WTC11 (cell line): ENCODE data around the gene GNAO1. TPM values are rescaled to one million over a fixed set of nuclear protein-coding genes. Genes with fewer than 3 reads are reported as not detected.

Experiments
- ATAC-seq: fragments of 200-7000 bp; cut with Tn5 transposase; 2 replicates; pipeline ENCODE4 v1.10.0; 2021; ENCODE audit warnings: mild to moderate bottlenecking, moderate library complexity
- CTCF ChIA-PET: fragments of 300-600 bp; sonication (Branson Sonifier 250); formaldehyde crosslinking; loops from one replicate; lab custom pipeline; 2021; ENCODE audit warnings: antibody characterized with exemption; lab: Charles Lee
- POLR2A ChIA-PET: fragments of 350-600 bp; sonication (Branson Sonifier 250); formaldehyde crosslinking; loops from one replicate; lab custom pipeline; 2021; ENCODE audit warnings: antibody characterized with exemption; lab: Charles Lee
- DNase-seq: peaks from one replicate; pipeline ENCODE4 v3.0.0; 2021; ENCODE audit warnings: low spot score
- H3K27ac Mint-ChIP-seq: 2 replicates; pipeline ENCODE4 v1.8.0; 2021; ENCODE audit warnings: mixed read lengths
- H3K27me3 Mint-ChIP-seq: 2 replicates; pipeline ENCODE4 v1.8.0; 2021; ENCODE audit warnings: low read depth, mild to moderate bottlenecking, moderate library complexity, mixed read lengths
- H3K36me3 Mint-ChIP-seq: 2 replicates; pipeline ENCODE4 v1.8.0; 2021; ENCODE audit warnings: mixed read lengths
- H3K4me1 Mint-ChIP-seq: 2 replicates; pipeline ENCODE4 v1.8.0; 2022; ENCODE audit warnings: mixed read lengths
- H3K4me3 Mint-ChIP-seq: 2 replicates; pipeline ENCODE4 v1.8.0; 2021; ENCODE audit warnings: mild to moderate bottlenecking, moderate library complexity, mixed read lengths
- H3K9me3 Mint-ChIP-seq: 2 replicates; pipeline ENCODE4 v1.8.0; 2021; ENCODE audit warnings: mixed read lengths
- CREM ChIP-seq: sonication (generic); formaldehyde crosslinking; IDR thresholded peaks from 2 replicates; pipeline ENCODE4 v1.8.1; 2022; ENCODE audit warnings: mild to moderate bottlenecking, missing genetic modification reagents, moderate library complexity
- ESRRA ChIP-seq: sonication (generic); formaldehyde crosslinking; IDR thresholded peaks from 2 replicates; pipeline ENCODE4 v1.8.1; 2022; ENCODE audit warnings: mild to moderate bottlenecking, missing genetic modification reagents, borderline replicate concordance
- ETV6 ChIP-seq: sonication (generic); formaldehyde crosslinking; IDR thresholded peaks from 2 replicates; pipeline ENCODE4 v1.8.1; 2022; ENCODE audit warnings: mild to moderate bottlenecking, missing genetic modification reagents
- HMGXB4 ChIP-seq: sonication (generic); formaldehyde crosslinking; IDR thresholded peaks from 2 replicates; pipeline ENCODE4 v1.8.1; 2023; ENCODE audit warnings: mild to moderate bottlenecking, moderate library complexity, missing genetic modification reagents
- MLX ChIP-seq: sonication (generic); formaldehyde crosslinking; IDR thresholded peaks from 2 replicates; pipeline ENCODE4 v1.8.1; 2023; ENCODE audit warnings: mild to moderate bottlenecking, missing genetic modification reagents, moderate library complexity
- NFATC4 ChIP-seq: fragments of 250-450 bp; sonication (Bioruptor Pico); IDR thresholded peaks from 2 replicates; pipeline ENCODE4 v1.9.0; 2021; ENCODE audit warnings: mild to moderate bottlenecking
- NFYB ChIP-seq: sonication (generic); formaldehyde crosslinking; conservative IDR thresholded peaks from 2 replicates; pipeline ENCODE4 v1.8.0; 2022; ENCODE audit warnings: low read depth, missing genetic modification reagents
- PRRX2 ChIP-seq: fragments of 250-450 bp; sonication (Bioruptor Pico); IDR thresholded peaks from 2 replicates; pipeline ENCODE4 v1.8.0; 2021; ENCODE audit warnings: mild to moderate bottlenecking
- TEAD4 ChIP-seq: sonication (generic); formaldehyde crosslinking; IDR thresholded peaks from 2 replicates; pipeline ENCODE4 v1.8.0; 2022; ENCODE audit warnings: mild to moderate bottlenecking, missing genetic modification reagents
- USF1 ChIP-seq: sonication (generic); formaldehyde crosslinking; IDR thresholded peaks from 2 replicates; pipeline ENCODE4 v1.8.0; 2022; ENCODE audit warnings: mild to moderate bottlenecking, missing genetic modification reagents
- ZNF671 ChIP-seq: fragments of 250-450 bp; sonication (Bioruptor Pico); IDR thresholded peaks from 2 replicates; pipeline ENCODE4 v1.8.0; 2021; ENCODE audit warnings: mild to moderate bottlenecking
- total RNA-seq: library from RNA; stranded (reverse); gene quantifications from 3 replicates; pipeline ENCODE4 v1.2.3, GENCODE V29; 2021
- TF ChIP-seq, protein P1 (sequence below): sonication (generic); formaldehyde crosslinking; IDR thresholded peaks from 2 replicates; pipeline ENCODE4 v1.8.0; 2023; ENCODE audit warnings: missing genetic modification reagents, mild to moderate bottlenecking, borderline replicate concordance
- TF ChIP-seq, protein P2 (sequence below): sonication (generic); formaldehyde crosslinking; IDR thresholded peaks from 2 replicates; pipeline ENCODE4 v1.8.0; 2022; ENCODE audit warnings: mild to moderate bottlenecking, missing genetic modification reagents
- TF ChIP-seq, protein P3 (sequence below): sonication (generic); formaldehyde crosslinking; IDR thresholded peaks from 2 replicates; pipeline ENCODE4 v1.8.1; 2023; ENCODE audit warnings: mild to moderate bottlenecking, missing genetic modification reagents

Gene GNAO1
- total RNA-seq, 1 experiment from 2014 or later = 30.6 TPM

DNA sequence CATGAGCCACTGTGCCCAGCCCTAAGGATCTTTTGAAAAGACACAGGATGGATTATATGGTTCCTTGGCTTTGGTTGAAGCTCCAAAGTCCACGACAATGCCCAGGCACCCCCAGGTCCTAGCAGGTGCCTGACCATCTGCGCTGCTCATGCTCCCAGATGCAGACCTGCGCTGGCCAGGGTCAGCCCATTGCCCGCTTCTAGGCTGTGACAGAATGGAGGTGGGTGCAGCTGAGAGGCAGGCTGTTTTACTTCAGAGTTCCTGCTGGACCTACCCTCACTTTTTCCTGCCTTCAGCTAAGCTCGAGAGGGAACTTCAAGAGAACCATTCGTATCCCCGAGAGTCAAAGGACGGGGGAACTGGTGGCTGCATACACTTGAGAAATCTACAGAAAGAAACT, 173.6 kb downstream of the GNAO1 start (continued):
- no peak for TF ChIP-seq HMGXB4 (CRISPR knock-in tag)
- no peak for TF ChIP-seq MLX (CRISPR knock-in tag)

DNA sequence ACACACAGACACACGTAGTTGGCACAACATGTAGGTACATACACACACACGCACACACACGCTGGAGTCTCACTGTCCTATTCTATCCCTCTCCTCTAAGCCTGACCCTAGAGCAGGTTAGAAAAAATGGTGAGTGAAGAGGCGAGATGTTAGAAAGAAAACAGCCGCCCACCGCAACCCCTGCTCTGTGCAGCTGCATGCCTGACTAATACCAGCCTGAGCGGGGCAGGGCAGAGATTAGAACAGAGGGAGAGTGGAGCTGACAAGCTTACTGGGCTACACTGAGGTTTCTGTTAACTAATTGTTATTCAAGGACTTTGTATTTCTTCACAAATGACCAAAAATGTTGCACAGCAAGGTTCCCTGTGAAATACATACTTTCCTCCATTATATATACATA, 174.3 kb downstream of the GNAO1 start:
- DNase-seq (no peak), ATAC-seq (no peak)
- Mint-ChIP-seq H3K9me3 (no peaks in the 10 kb centered on the region), H3K27me3 (no peaks in the 10 kb centered on the region), H3K4me1 (no peaks in the 10 kb centered on the region), H3K36me3 (peaks cover 16% of the 10 kb centered on the region; the same call in 1 of the 2 replicates), H3K27ac (no peak overlapping the region), H3K4me3 (no peak overlapping the region)
- CTCF ChIA-PET = interaction anchor here (0.7 kb wide), 1 partner anchor 322 kb away, joined by 4 read pairs; no protein-coding TSS in a partner anchor
- no peak for TF ChIP-seq ESRRA (CRISPR knock-in tag)
- TF ChIP-seq, protein P1, sequence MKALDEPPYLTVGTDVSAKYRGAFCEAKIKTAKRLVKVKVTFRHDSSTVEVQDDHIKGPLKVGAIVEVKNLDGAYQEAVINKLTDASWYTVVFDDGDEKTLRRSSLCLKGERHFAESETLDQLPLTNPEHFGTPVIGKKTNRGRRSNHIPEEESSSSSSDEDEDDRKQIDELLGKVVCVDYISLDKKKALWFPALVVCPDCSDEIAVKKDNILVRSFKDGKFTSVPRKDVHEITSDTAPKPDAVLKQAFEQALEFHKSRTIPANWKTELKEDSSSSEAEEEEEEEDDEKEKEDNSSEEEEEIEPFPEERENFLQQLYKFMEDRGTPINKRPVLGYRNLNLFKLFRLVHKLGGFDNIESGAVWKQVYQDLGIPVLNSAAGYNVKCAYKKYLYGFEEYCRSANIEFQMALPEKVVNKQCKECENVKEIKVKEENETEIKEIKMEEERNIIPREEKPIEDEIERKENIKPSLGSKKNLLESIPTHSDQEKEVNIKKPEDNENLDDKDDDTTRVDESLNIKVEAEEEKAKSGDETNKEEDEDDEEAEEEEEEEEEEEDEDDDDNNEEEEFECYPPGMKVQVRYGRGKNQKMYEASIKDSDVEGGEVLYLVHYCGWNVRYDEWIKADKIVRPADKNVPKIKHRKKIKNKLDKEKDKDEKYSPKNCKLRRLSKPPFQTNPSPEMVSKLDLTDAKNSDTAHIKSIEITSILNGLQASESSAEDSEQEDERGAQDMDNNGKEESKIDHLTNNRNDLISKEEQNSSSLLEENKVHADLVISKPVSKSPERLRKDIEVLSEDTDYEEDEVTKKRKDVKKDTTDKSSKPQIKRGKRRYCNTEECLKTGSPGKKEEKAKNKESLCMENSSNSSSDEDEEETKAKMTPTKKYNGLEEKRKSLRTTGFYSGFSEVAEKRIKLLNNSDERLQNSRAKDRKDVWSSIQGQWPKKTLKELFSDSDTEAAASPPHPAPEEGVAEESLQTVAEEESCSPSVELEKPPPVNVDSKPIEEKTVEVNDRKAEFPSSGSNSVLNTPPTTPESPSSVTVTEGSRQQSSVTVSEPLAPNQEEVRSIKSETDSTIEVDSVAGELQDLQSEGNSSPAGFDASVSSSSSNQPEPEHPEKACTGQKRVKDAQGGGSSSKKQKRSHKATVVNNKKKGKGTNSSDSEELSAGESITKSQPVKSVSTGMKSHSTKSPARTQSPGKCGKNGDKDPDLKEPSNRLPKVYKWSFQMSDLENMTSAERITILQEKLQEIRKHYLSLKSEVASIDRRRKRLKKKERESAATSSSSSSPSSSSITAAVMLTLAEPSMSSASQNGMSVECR (CRISPR knock-in tag) = no peak
- no peak for TF ChIP-seq ETV6 (CRISPR knock-in tag)
- no peak for TF ChIP-seq USF1
- no peak for TF ChIP-seq NFYB (CRISPR knock-in tag)
- no peak for TF ChIP-seq PRRX2
- TF ChIP-seq, protein P2, sequence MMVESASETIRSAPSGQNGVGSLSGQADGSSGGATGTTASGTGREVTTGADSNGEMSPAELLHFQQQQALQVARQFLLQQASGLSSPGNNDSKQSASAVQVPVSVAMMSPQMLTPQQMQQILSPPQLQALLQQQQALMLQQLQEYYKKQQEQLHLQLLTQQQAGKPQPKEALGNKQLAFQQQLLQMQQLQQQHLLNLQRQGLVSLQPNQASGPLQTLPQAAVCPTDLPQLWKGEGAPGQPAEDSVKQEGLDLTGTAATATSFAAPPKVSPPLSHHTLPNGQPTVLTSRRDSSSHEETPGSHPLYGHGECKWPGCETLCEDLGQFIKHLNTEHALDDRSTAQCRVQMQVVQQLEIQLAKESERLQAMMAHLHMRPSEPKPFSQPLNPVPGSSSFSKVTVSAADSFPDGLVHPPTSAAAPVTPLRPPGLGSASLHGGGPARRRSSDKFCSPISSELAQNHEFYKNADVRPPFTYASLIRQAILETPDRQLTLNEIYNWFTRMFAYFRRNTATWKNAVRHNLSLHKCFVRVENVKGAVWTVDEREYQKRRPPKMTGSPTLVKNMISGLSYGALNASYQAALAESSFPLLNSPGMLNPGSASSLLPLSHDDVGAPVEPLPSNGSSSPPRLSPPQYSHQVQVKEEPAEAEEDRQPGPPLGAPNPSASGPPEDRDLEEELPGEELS (CRISPR knock-in tag) = no peak
- TF ChIP-seq TEAD4 (CRISPR knock-in tag) = no peak
- TF ChIP-seq NFATC4 (CRISPR knock-in tag) = no peak
- TF ChIP-seq, protein P3, sequence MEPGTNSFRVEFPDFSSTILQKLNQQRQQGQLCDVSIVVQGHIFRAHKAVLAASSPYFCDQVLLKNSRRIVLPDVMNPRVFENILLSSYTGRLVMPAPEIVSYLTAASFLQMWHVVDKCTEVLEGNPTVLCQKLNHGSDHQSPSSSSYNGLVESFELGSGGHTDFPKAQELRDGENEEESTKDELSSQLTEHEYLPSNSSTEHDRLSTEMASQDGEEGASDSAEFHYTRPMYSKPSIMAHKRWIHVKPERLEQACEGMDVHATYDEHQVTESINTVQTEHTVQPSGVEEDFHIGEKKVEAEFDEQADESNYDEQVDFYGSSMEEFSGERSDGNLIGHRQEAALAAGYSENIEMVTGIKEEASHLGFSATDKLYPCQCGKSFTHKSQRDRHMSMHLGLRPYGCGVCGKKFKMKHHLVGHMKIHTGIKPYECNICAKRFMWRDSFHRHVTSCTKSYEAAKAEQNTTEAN = no peak
- TF ChIP-seq MLX (CRISPR knock-in tag) = no peak
- TF ChIP-seq CREM (CRISPR knock-in tag) = no peak
- no peak for TF ChIP-seq ZNF671
- POLR2A ChIA-PET = no interaction called here
